ENCODE measurements around the gene CIC.
A peak's percentile ranks its signal among the peaks of the same experiment; 100 is the strongest.

Gene CIC

DNA sequence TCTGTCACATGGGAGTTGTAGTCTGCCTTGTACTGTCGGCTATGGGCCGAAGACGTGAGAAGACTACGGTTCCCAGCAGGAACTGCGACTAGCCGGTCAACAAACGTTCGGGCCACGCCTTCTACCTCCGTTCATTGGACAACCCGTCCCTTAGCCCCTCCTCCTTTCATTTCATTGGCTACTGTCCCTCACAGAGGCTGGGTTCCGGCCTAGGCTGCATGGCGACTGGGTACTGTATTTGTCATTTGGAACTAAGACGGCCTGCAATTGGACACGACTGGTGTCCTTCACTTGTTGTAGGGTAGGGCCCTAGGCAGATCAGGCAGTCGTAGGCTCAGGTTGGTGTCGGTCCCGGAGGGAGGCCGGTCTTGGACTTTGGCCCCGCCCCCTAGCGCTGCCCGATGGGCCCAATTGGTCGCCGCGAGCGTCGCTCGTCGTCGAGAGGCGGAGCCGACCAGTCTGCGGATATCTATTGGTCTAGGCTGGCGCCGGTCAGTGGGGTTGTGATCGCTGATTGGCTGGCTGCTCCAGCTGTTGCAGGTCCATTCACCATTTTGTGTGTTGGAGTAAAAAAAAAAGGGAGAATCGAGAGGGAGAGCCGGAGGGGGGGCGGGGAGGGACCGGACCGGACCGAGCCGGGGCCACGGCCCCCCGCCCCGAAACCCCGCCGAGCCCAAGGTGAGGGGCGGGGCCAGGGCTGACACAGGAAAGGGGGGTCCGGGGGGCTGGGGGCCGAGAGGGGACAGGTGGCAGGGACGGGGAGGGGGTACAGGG lies at the start of gene CIC:
Gene CIC, plus strand, starts transcription at position 549 of the 774 bp plus-strand sequence. CDS start 2,532 bp downstream, outside the sequence.
- peak; percentile 99 for DNase-seq
- peak; percentile 91 for ATAC-seq

GRCh38 chr19:42219812-42220750 lies 49.0 kb upstream of the CIC start, which contains the start of gene ZNF526:
ZNF526 (plus strand) TSS chr19:42220312; CDS start chr19:42224404, 4,092 bp downstream.
- peak; percentile 97 for DNase-seq
- ATAC-seq = peak; percentile 89

GRCh38 chr19:42220751-42221097 lies 48.3 kb upstream of the CIC start:
- DNase-seq (no peak), ATAC-seq (no peak)

GRCh38 chr19:42224940-42225717 lies 43.9 kb upstream of the CIC start:
- ATAC-seq = no peak
- DNase-seq = no peak

DNA sequence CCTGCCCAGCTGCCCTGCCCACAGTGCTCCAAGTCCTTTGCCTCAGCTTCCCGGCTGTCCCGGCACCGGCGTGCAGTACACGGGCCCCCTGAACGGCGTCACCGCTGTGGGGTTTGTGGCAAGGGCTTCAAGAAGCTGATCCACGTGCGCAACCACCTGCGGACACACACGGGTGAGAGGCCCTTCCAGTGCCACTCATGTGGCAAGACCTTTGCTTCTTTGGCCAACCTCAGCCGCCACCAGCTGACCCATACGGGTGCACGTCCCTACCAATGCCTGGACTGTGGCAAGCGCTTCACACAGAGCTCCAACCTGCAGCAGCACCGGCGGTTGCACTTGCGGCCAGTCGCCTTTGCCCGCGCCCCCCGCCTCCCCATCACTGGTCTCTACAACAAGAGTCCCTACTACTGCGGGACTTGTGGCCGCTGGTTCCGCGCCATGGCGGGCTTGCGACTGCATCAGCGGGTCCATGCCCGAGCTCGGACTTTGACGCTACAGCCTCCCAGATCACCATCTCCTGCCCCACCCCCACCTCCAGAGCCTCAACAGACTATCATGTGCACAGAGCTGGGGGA lies 43.2 kb upstream of the CIC start:
- DNase-seq (no peak), ATAC-seq (no peak)

GRCh38 chr19:42226886-42227285 lies 42.2 kb upstream of the CIC start:
- no peak for DNase-seq
- ATAC-seq = no peak

DNA sequence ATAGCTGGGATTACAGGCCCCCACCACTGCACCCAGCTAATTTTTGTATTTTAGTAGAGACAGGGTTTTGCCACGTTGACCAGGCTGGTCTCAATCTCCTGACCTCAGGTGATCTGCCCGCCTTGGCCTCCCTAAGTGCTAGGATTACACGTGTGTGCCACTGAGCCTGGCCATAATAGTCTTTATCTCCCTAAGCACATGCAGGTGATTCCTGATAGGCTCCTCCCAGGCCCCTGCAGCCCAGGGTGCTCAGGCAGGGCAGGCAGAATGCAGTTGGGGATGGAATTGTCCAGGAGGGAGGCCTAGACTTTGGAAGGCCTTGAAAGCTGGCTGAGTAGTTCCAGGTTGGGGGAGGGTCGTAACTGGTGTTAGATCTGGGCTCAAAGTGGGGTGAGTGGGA lies 40.4 kb upstream of the CIC start:
- ATAC-seq = no peak
- no peak for DNase-seq

DNA sequence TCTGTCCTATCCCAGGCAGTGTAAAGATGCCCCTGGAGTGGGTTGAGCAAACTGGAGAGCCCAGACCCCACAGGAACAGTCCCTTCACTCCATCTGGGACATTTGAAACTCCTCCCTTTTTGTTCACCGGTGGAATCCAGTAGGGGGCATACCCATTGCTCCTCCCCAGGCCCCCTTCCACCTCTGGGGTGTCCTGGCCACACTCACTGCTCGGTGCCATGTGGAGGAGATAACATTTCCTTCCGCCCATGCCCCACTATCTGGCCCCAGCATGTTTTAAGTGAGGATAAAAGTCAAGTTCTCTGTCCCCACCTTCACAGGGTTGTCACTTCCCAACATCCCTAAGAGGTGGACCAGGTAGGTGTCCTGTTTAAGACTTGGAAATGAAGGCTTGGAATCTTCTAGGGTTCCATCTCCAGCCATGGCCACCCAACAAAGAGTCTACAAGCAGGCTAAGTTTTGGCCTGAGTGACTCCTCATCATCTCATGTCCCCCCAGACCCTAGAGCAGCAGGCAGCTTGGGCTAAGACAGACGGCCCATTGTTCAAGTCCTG lies 39.7 kb upstream of the CIC start:
- ATAC-seq (no peak), DNase-seq (no peak)

DNA sequence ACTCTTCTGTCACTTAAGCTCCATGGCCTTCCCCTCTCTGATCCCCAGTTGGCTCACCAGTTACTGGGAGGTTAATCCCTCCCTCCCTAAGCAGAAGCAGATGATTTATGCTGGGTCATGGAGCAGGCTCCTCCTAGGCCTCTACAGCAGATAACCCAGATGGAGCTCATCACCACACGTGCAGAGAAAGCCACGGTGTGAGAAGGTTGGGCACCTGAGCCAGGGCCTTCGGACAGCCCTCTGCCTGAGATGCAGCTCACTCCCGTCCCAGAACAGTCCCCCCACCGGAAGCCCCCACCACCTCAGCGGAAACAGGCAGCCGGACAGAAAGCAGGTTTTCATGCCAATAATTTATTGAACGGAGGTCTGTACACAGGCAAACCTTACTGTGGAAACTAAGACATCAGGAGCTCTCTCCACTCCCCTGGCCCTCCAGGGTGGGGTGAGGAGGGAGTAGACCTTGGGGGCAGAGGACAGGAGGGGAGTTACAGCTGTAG lies 39.1 kb upstream of the CIC start:
- DNase-seq (no peak), ATAC-seq (no peak)

DNA sequence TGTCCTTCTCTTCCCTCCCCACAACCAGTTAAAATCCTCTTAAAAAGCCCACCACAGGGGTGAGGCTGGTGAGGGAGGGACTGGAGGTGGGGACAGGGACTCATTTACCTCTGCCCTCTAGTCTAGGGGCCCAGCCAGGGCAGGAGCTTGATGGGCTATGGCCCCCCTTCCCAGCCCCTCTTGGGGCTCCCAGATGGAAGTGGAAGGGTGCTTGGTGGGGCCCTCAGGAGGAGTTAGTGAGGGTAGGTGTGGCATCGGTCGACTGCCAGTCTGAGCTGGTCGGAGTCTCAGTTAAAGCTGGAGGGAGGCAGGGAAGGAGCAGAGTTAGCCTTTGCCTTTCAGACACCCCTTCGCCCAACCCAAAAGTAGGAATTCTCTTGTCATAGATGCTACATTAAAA lies 38.5 kb upstream of the CIC start:
- ATAC-seq (no peak), DNase-seq (no peak)

DNA sequence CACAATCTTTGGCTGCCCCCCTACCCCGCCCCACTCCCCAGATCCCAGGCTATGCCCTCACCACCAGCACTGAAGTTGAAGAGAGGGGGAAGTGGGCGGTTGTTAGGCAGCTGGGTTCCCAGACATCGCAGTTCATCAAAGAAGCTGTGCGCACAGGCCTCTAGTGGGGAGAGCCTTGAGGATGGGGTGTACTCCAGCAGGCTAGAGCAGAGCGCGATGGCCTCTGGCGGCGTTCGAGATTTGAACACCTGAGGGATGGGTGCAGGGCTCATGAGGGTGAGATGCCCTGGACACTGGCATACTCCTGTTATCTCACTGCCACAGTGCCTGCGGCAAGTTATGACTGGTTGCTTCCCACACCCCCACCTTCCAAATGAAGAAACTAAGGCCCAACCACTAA lies 36.6 kb upstream of the CIC start:
- ATAC-seq (no peak), DNase-seq (no peak)

DNA sequence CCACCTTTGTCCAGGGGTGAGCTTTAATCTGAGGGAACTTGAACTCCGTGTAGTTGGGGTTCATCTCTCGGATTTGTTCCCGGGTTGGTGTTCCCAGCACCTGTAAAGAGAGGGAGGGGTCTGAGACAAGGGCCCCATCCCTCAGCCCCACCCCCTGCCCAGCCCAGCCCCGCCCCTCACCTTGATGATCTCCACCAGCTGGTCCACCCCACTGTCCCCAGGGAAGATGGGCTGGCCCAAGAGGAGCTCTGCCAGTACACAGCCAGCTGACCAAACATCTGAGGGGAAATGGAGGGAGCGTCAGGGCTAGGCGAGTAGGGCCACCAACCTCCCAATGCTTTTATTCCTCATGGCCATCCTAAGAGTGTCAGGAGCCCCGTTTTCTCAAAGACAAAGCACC lies 35.9 kb upstream of the CIC start:
- no peak for ATAC-seq
- no peak for DNase-seq

GRCh38 chr19:42233678-42234292 lies 35.3 kb upstream of the CIC start:
- no peak for DNase-seq

DNA sequence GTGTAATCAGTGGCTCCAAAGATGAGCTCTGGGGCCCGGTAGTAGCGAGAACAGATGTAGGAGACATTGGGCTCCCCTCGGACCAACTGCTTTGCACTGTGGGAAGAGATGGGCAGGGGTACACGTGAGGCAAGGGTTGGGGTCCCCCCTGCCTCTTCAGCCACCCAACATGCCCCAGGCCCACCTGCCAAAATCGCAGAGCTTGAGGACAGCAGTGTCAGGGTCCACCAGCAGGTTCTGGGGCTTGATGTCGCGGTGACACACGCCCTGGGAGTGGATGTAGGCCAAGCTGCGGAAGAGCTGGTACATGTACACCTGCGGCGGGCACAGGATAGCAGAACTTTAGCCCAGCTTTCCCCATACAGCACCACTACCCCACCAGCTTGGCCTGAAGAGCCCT lies 34.7 kb upstream of the CIC start:
- ATAC-seq = no peak
- DNase-seq = no peak

More at GRCh38 chr19:42233678-42234292, 35.3 kb upstream of the CIC start:
- ATAC-seq = no peak

DNA sequence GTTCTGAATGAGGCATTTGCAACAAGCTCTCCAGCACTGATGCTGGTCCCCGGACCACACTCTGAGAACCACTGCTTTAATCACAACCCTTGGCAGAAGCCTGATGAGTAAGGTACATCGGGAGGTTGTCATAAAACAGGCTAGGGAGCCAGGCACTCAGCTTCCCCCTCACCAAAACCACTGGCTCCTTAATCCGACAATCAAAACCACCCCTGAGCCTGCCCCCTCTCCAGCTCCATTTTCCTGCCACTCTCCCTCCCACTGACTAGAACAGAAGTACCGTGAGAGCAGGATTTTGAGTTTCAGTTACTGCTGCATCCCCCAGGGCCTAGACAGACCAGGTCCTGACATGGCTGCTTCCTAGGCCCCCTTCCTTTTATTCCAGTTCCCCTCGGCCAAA lies 33.9 kb upstream of the CIC start:
- DNase-seq = no peak

DNA sequence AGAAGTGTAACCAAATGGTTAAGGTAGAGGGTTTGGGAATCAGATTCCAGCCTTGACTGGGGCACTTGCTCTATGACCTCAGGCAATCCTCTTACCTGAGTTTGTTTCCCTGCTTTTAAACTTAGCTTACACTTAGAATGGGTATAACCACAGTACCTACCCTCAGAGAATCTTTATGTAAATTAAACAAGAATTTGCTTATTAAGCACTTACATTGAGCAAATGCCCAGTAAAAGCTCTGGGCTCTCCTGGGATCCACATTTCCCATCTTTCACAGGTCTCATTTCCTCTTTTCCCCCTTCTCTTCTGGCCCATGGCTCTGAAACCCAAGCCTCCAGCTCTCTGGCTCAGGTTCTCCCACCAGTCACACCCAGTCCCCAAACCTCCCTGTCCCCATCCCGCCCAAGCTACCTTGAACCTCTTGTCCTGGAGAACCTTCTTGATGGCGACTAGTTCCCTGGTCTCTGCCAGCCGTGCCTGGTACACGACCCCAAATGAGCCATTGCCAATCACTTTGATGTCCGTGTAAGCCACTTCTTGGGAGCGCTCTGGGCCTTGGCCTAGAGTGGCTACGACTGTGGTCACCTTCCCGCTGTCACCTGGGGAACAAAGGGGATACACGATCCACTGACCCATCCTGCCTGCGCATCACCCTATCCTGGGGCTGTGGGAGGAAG lies 29.4 kb upstream of the CIC start:
- no peak for ATAC-seq

More for the DNA sequence above, 33.9 kb upstream of the CIC start:
- ATAC-seq = no peak

DNA sequence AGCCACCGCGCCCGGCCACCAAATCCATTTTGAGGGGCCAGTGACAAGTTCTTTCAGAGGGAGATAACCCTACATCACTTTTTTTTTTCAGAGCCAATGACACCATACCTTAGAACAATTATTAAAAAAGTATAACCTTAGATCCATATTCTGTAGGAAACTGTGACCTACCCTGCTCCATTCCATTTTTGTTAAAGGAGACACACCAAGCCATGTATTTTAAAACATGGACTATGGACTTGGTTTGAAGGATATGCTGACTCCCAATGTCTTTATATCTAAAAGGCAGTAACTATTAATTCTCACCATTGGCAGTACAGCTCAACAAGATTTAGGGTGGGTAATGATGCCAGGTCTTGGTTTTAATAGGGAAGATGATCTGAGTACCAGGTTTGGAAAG lies 27.8 kb upstream of the CIC start:
- DNase-seq = no peak
- ATAC-seq = no peak

More for the DNA sequence above, 29.4 kb upstream of the CIC start:
- no peak for DNase-seq

DNA sequence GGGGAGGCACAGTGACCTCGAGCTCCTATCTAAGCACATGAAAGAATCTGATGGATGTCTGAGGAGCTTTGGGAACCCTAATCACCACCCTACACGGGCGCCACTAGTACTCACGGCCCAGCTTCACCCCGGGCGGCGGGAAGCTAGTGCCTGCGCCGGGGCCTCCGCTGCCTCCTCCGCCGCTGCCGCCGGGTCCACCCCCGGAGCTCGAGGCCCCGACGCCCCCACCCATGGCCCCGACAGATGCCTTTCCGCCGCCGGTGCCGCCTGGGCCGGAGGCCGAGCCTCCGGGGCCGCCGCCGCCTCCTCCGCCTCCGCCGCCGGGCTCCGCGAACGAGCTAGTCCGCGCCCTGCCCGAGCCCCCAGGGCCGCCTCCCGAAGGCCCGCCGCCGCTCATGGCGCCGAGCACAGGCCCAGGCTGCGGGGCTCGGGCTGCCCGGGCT lies 27.0 kb upstream of the CIC start:
- ATAC-seq (no peak), DNase-seq (no peak)

GRCh38 chr19:42242512-42243409 lies 26.3 kb upstream of the CIC start, which contains the start of gene GSK3A:
GSK3A (minus strand) TSS chr19:42242602; CDS start chr19:42242465, 137 bp downstream.
- ATAC-seq (peak; percentile 80), DNase-seq (peak; percentile 94)
